Measurements from ENCODE around the gene TEX14.

- TF ChIP-seq CTCF (IDR thresholded peaks at IDR 0.05; ENCODE audit: borderline replicate concordance, extremely low read depth, low read length, poor library complexity, severe bottlenecking) (no peak), EZH2 (IDR thresholded peaks at IDR 0.05; ENCODE audit: borderline replicate concordance, low read depth, low read length, severe bottlenecking) (no peak)
Observed at GRCh38 chr17:58706351-58707140, 14.7 kb upstream of the TEX14 start.

Data from DND-41 (cell line).